ENCODE measurements around the gene HTT. TPM values are rescaled to one million over a fixed set of nuclear protein-coding genes. Genes with fewer than 3 reads are reported as not detected.

HTT gene
- total RNA-seq, 1 experiment from 2014 or later = 64.4 TPM

- H3K9ac ChIP-seq (ENCODE audit: extremely low read depth, insufficient read length, low read length) = no peak overlapping the region
- no peaks in the 10 kb centered on the region for H3K9me3 Mint-ChIP-seq
Observed at GRCh38 chr4:3217266-3217665, 142.8 kb downstream of the HTT start.

More at GRCh38 chr4:3217266-3217665, 142.8 kb downstream of the HTT start:
- Histone ChIP-seq H4K20me1 (ENCODE audit: control insufficient read depth, insufficient read depth, insufficient read length) (no peaks in the 10 kb centered on the region), H2BK20ac (ENCODE audit: low read depth, low read length, poor library complexity, severe bottlenecking) (no peak overlapping the region), H3K79me2 (ENCODE audit: insufficient read depth, low read length) (no peaks in the 10 kb centered on the region), H2AFZ (ENCODE audit: low read length) (no peak overlapping the region), H3K27ac (ENCODE audit: insufficient read length, low read depth, low read length) (no peak overlapping the region), H3K18ac (ENCODE audit: insufficient read length, low read depth, low read length) (no peak overlapping the region), H3K14ac (ENCODE audit: insufficient read depth, low read length) (no peak overlapping the region), H3K4me2 (ENCODE audit: insufficient read depth, insufficient read length, low read length) (no peak overlapping the region), H4K8ac (replicated peaks; ENCODE audit: insufficient read length, low read depth, low read length) (no peak overlapping the region), H4K5ac (ENCODE audit: insufficient read length, low read depth, low read length) (no peak overlapping the region), H3K4ac (ENCODE audit: low read depth, low read length) (no peak overlapping the region), H2BK15ac (ENCODE audit: low read depth, low read length) (no peak overlapping the region), H3T11ph (ENCODE audit: low read length) (no peak overlapping the region), H3K56ac (ENCODE audit: insufficient read length, low read depth, low read length) (no peak overlapping the region), H3K79me1 (ENCODE audit: insufficient read depth, low read depth, low read length, poor library complexity, severe bottlenecking) (no peaks in the 10 kb centered on the region), H2AK5ac (ENCODE audit: insufficient read length, low read length) (no peak overlapping the region), H2BK120ac (ENCODE audit: low read depth, low read length, poor library complexity, severe bottlenecking) (no peak overlapping the region), H3K9me3 (ENCODE audit: control insufficient read depth, low read depth, low read length) (no peaks in the 10 kb centered on the region), H3K23me2 (ENCODE audit: insufficient read length, low read depth, low read length, poor library complexity, severe bottlenecking) (no peaks in the 10 kb centered on the region), H3K27me3 (ENCODE audit: insufficient read depth, low read length) (no peaks in the 10 kb centered on the region), H4K91ac (ENCODE audit: insufficient read length, low read depth, low read length) (no peak overlapping the region), H2BK12ac (ENCODE audit: insufficient read length, low read depth, low read length) (no peak overlapping the region), H3K23ac (ENCODE audit: insufficient read length, low read depth, low read length) (no peak overlapping the region), H2BK5ac (ENCODE audit: insufficient read length, low read length) (no peak overlapping the region), H3K4me1 (ENCODE audit: insufficient read depth, low read length) (no peaks in the 10 kb centered on the region)
- no peak overlapping the region for H3K27ac Mint-ChIP-seq
- no peak for TF ChIP-seq CTCF (conservative IDR thresholded peaks at IDR 0.05)
- no peak for DNase-seq
- WGBS (ENCODE audit: extremely low coverage, insufficient read length, low lambda C conversion rate) = no CpG with 5 or more reads among the region's 2 CpGs
- H3K27me3 Mint-ChIP-seq (ENCODE audit: low read depth) = no peaks in the 10 kb centered on the region
- H3K36me3 Mint-ChIP-seq (ENCODE audit: insufficient read depth in 1 of 3, low read depth in 3 of 3) = peaks cover 32 to 89% (median 80%) of the 10 kb centered on the region in 3 experiments; a peak in 6 of 7 replicates
- no peak overlapping the region for H3K4me3 Mint-ChIP-seq
- H3K4me1 Mint-ChIP-seq = no peaks in the 10 kb centered on the region
